GM12891 (cell line): Measurements from ENCODE around the gene TRERF1.
"Not testable (repeated sequence)": the region's sequence is repeated elsewhere in the genome, so short reads cannot be mapped to it uniquely, and the experiment has no call there.

Experiments
- DNase-seq: peaks from one replicate; pipeline ENCODE4 v3.0.0; 2011; ENCODE audit warnings: low spot score; ENCODE audit not compliant: insufficient read length
- FAIRE-seq: peaks from 2 replicates; lab custom pipeline; 2011; peaks lifted over from hg19 to GRCh38; lab: Jason Lieb, UNC
- PAX5 ChIP-seq: IDR thresholded peaks from 2 replicates; pipeline ENCODE4 v1.6.1; 2011; ENCODE audit warnings: low read length, moderate library complexity, mild to moderate bottlenecking; ENCODE audit not compliant: insufficient read depth, severe bottlenecking
- POLR2A ChIP-seq: IDR thresholded peaks from 2 replicates; pipeline ENCODE4 v1.6.1; 2011; ENCODE audit warnings: low read depth, low read length, control low read depth
- POLR2AphosphoS5 ChIP-seq: IDR thresholded peaks from 2 replicates; pipeline ENCODE4 v1.6.1; 2011; ENCODE audit warnings: low read depth, low read length, control low read depth
- POU2F2 ChIP-seq: IDR thresholded peaks from 2 replicates; pipeline ENCODE4 v1.6.1; 2011; ENCODE audit warnings: low read depth, mild to moderate bottlenecking, control low read depth, low read length, moderate library complexity
- SPI1 ChIP-seq: IDR thresholded peaks from 2 replicates; pipeline ENCODE4 v1.6.1; 2011; ENCODE audit warnings: low read depth, low read length, control low read depth
- TAF1 ChIP-seq: IDR thresholded peaks from 2 replicates; pipeline ENCODE4 v1.6.1; 2011; ENCODE audit warnings: low read depth, low read length, control low read depth

The TRERF1 gene

GRCh38 chr6:42211726-42212125 is 240.0 kb downstream of the TRERF1 start:
- DNase-seq, result no peak
- no peak for TF ChIP-seq SPI1
- TF ChIP-seq POLR2A, result no peak
- TF ChIP-seq TAF1, result no peak
- no peak for TF ChIP-seq POLR2AphosphoS5
- TF ChIP-seq POU2F2, result no peak
- TF ChIP-seq PAX5, result no peak
- no peak for FAIRE-seq

GRCh38 chr6:42210551-42210950 is 241.2 kb downstream of the TRERF1 start:
- no peak for FAIRE-seq
- no peak for TF ChIP-seq PAX5
- TF ChIP-seq POU2F2, result no peak
- no peak for TF ChIP-seq POLR2A
- no peak for TF ChIP-seq TAF1
- no peak for TF ChIP-seq POLR2AphosphoS5
- no peak for TF ChIP-seq SPI1
- no peak for DNase-seq

- DNase-seq, FAIRE-seq: not testable (repeated sequence)
Measured at GRCh38 chr6:42207559-42207958, 244.2 kb downstream of the TRERF1 start.

- TF ChIP-seq POU2F2, result no peak
- no peak for TF ChIP-seq POLR2A
- no peak for TF ChIP-seq POLR2AphosphoS5
- no peak for TF ChIP-seq TAF1
- TF ChIP-seq SPI1, result no peak
- no peak for TF ChIP-seq PAX5
- FAIRE-seq (no peak), DNase-seq (no peak)
Measured at GRCh38 chr6:42204768-42205282, 246.9 kb downstream of the TRERF1 start.

- DNase-seq (no peak), FAIRE-seq (no peak)
- TF ChIP-seq POLR2A (no peak), POLR2AphosphoS5 (no peak), TAF1 (no peak), SPI1 (no peak), PAX5 (no peak), POU2F2 (no peak)
Measured at GRCh38 chr6:42203183-42203582, 248.5 kb downstream of the TRERF1 start.

GRCh38 chr6:42202131-42202915 is 249.4 kb downstream of the TRERF1 start:
- FAIRE-seq, DNase-seq: not testable (repeated sequence)

GRCh38 chr6:42201382-42201781 is 250.3 kb downstream of the TRERF1 start:
- FAIRE-seq (no peak), DNase-seq (no peak)
- no peak for TF ChIP-seq SPI1
- TF ChIP-seq POU2F2, result no peak
- TF ChIP-seq TAF1, result no peak
- no peak for TF ChIP-seq POLR2AphosphoS5
- TF ChIP-seq POLR2A, result no peak
- TF ChIP-seq PAX5, result no peak

GRCh38 chr6:42200035-42200434 is 251.7 kb downstream of the TRERF1 start:
- no peak for DNase-seq
- FAIRE-seq, result no peak
- TF ChIP-seq PAX5 (no peak), SPI1 (no peak), POLR2A (no peak), TAF1 (no peak)

- no peak for DNase-seq
- TF ChIP-seq TAF1 (no peak), POLR2AphosphoS5 (no peak), POU2F2 (no peak), SPI1 (no peak), POLR2A (no peak), PAX5 (no peak)
- FAIRE-seq, result no peak
Measured at GRCh38 chr6:42199106-42199981, 252.4 kb downstream of the TRERF1 start.
